ENCODE data around the gene LAMC2. TPM values are rescaled to one million over a fixed set of nuclear protein-coding genes. Genes with fewer than 3 reads are reported as not detected.

LAMC2 gene
- total RNA-seq, 1 donor from 2014 or later: 13.3 TPM

DNA sequence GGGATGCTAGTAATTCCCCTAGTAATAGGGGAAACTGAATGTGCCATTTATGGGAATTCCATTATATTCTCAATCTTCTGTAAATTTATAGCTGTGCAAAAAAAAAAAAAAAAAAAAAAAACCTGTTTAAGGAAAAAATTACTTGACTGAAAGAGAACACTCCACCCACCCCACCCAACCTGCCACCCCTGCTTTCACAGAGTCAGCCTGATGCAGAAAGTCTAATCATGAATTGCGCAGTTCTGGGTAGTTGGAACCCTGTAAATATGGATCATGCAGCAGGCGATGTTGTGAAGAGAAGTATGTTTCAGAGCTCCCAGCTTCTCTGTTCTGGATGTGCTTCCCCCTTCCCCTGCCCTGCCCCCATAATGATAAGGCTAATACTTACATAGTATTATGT lies 19.6 kb upstream of the LAMC2 start:
- no peak overlapping the region for H3K4me3 ChIP-seq
- TF ChIP-seq POLR2AphosphoS5 (IDR thresholded peaks at IDR 0.05; ENCODE audit: insufficient read depth in 1 of 2, low read depth in 1 of 2): no peak
- no peak for TF ChIP-seq POLR2A (IDR thresholded peaks at IDR 0.05)
- TF ChIP-seq, protein P1, sequence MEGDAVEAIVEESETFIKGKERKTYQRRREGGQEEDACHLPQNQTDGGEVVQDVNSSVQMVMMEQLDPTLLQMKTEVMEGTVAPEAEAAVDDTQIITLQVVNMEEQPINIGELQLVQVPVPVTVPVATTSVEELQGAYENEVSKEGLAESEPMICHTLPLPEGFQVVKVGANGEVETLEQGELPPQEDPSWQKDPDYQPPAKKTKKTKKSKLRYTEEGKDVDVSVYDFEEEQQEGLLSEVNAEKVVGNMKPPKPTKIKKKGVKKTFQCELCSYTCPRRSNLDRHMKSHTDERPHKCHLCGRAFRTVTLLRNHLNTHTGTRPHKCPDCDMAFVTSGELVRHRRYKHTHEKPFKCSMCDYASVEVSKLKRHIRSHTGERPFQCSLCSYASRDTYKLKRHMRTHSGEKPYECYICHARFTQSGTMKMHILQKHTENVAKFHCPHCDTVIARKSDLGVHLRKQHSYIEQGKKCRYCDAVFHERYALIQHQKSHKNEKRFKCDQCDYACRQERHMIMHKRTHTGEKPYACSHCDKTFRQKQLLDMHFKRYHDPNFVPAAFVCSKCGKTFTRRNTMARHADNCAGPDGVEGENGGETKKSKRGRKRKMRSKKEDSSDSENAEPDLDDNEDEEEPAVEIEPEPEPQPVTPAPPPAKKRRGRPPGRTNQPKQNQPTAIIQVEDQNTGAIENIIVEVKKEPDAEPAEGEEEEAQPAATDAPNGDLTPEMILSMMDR (IDR thresholded peaks at IDR 0.05): no peak
- H3K27me3 ChIP-seq: no peaks in the 10 kb centered on the region
- H3K27ac ChIP-seq: no peak overlapping the region
- H3K9me3 ChIP-seq: no peaks in the 10 kb centered on the region
- no peaks in the 10 kb centered on the region for H3K4me1 ChIP-seq
- DNase-seq (ENCODE audit: extremely low spot score in 2 of 2): no peak
- no peaks in the 10 kb centered on the region for H3K36me3 ChIP-seq
- intact Hi-C loops (cut with DNase I): no loop called here

DNA sequence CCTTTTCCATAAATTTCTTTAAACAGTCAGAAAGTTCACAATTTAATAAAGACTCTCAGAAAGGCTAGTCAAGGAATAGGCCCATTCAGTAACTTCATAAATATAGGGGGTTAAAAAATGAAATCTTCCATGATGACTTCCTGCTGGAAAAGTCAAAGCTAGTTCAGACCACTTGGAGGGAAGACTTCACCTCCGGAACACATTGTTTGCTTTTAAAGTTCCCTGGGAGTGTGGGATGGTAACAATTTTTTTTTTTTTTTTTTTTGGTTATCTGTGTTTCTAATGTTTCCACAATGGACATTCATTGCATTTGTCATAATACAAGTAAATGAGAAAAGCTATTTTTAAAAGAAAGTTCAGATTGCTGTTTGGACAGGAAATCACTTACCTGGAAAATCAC lies 18.4 kb upstream of the LAMC2 start:
- no peak overlapping the region for H3K4me3 ChIP-seq
- intact Hi-C loops (cut with DNase I): no loop called here
- H3K9me3 ChIP-seq: no peaks in the 10 kb centered on the region
- no peaks in the 10 kb centered on the region for H3K27me3 ChIP-seq
- H3K27ac ChIP-seq: no peak overlapping the region
- H3K36me3 ChIP-seq: no peaks in the 10 kb centered on the region
- no peak for DNase-seq (ENCODE audit: extremely low spot score in 2 of 2)
- TF ChIP-seq POLR2A (IDR thresholded peaks at IDR 0.05) (no peak), POLR2AphosphoS5 (IDR thresholded peaks at IDR 0.05; ENCODE audit: insufficient read depth in 1 of 2, low read depth in 1 of 2) (no peak)
- TF ChIP-seq, protein P1 (IDR thresholded peaks at IDR 0.05): no peak
- H3K4me1 ChIP-seq: no peaks in the 10 kb centered on the region

DNA sequence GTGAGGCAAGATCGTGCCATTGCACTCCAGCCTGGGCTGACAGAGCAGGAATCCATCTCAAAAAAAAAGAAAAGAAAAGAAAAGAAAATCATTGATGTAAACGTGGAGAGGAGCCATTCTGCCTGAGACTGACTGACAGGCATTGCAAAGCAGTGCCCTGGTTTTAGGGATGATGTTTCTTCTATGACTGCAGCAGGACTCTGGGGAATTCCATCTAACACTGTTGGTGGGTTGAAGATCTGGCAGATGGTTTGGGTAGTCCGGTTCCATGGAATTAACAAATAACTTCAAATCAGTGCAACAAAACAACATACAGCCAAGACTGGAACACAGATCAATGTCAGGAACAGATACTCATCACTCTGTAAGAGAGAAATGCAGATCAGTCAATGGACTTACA lies 17.8 kb upstream of the LAMC2 start:
- Histone ChIP-seq H3K27me3 (no peaks in the 10 kb centered on the region), H3K4me3 (no peak overlapping the region), H3K4me1 (no peaks in the 10 kb centered on the region), H3K27ac (no peak overlapping the region), H3K9me3 (no peaks in the 10 kb centered on the region), H3K36me3 (no peaks in the 10 kb centered on the region)
- TF ChIP-seq POLR2A (IDR thresholded peaks at IDR 0.05) (no peak), POLR2AphosphoS5 (IDR thresholded peaks at IDR 0.05; ENCODE audit: insufficient read depth in 1 of 2, low read depth in 1 of 2) (no peak)
- TF ChIP-seq, protein P1 (IDR thresholded peaks at IDR 0.05): no peak
- intact Hi-C loops (cut with DNase I): no loop called here
- no peak for DNase-seq (ENCODE audit: extremely low spot score in 2 of 2)

DNA sequence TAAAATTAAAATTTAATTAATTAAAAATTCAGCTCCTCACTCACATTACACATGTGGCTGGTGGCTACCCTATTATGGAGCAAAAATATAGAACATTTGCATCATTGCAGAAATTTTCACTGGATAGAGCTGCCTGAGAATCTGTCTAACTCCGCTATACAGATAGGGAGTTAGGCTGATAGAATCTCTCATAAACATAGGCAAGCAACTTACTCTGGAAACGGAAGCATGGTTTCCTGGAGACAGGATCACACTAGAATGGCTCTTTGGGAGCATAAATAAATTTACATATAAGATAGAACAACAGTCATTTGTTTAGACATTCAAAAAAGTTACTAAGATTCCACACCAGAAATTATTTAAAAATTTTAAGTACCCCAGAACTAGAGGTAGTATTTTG lies 12.2 kb upstream of the LAMC2 start:
- Histone ChIP-seq H3K9me3 (no peaks in the 10 kb centered on the region), H3K4me1 (no peaks in the 10 kb centered on the region), H3K27ac (no peak overlapping the region), H3K4me3 (no peak overlapping the region), H3K36me3 (no peaks in the 10 kb centered on the region), H3K27me3 (no peaks in the 10 kb centered on the region)
- intact Hi-C loops (cut with DNase I): no loop called here
- no peak for TF ChIP-seq POLR2AphosphoS5 (IDR thresholded peaks at IDR 0.05; ENCODE audit: insufficient read depth in 1 of 2, low read depth in 1 of 2)
- TF ChIP-seq, protein P1 (IDR thresholded peaks at IDR 0.05): no peak
- TF ChIP-seq POLR2A (IDR thresholded peaks at IDR 0.05): no peak
- no peak for DNase-seq (ENCODE audit: extremely low spot score in 2 of 2)

DNA sequence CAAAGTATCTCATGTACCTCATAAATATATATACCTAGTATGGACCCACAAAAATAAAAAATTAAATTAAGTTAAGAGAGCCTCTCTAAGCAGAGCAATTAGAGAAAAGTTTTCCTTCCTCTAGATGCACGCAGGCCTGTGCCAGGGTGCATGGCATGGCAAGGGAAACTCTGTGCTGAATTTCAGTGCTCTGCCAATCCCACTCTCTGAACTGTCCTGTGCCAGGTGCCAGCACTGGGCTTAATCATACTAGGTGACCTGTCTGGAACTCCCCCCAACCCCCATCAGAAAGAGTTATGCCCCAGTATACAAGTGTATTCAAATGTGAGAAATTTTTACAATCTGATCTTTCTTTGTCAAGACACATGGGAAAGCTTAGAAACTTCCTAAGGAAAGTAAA lies 10.4 kb upstream of the LAMC2 start:
- Histone ChIP-seq H3K36me3 (no peaks in the 10 kb centered on the region), H3K9me3 (no peaks in the 10 kb centered on the region), H3K27me3 (no peaks in the 10 kb centered on the region), H3K27ac (no peak overlapping the region), H3K4me3 (no peak overlapping the region), H3K4me1 (peaks cover 3% of the 10 kb centered on the region)
- intact Hi-C loops (cut with DNase I): no loop called here
- TF ChIP-seq POLR2AphosphoS5 (IDR thresholded peaks at IDR 0.05; ENCODE audit: insufficient read depth in 1 of 2, low read depth in 1 of 2) (no peak), POLR2A (IDR thresholded peaks at IDR 0.05) (no peak)
- TF ChIP-seq, protein P1 (IDR thresholded peaks at IDR 0.05): no peak
- no peak for DNase-seq (ENCODE audit: extremely low spot score in 2 of 2)

Measured in vagina (tissue), 2 donors.